DND-41 (cell line): ENCODE results near the gene SAMM50.

Experiments used
- CTCF ChIP-seq: IDR thresholded peaks from 2 replicates; pipeline ENCODE4 v1.5.1; 2012; ENCODE audit warnings: borderline replicate concordance, low read length, moderate library complexity, mild to moderate bottlenecking; ENCODE audit not compliant: poor library complexity, severe bottlenecking; ENCODE audit errors: extremely low read depth
- EZH2 ChIP-seq: IDR thresholded peaks from 3 replicates; pipeline ENCODE4 v1.6.1; 2012; ENCODE audit warnings: borderline replicate concordance, low read depth, mild to moderate bottlenecking, moderate library complexity, low read length, inconsistent platforms; ENCODE audit not compliant: severe bottlenecking

GRCh38 chr22:44028091-44028490, 72.8 kb downstream of the SAMM50 start:
- no peak for TF ChIP-seq CTCF
- TF ChIP-seq EZH2 = no peak
